Thyroid gland (tissue), 4 donors: ENCODE results near the gene SULT1A4.
"Not testable (repeated sequence)": the region's sequence is repeated elsewhere in the genome, so short reads cannot be mapped to it uniquely, and the experiment has no call there.

Experiments used
- CTCF ChIP-seq, 6 experiments: fragments of 200-600 bp in 3 of 6; fragments of 450-650 bp in 3 of 6; sonication (generic) in 3 of 6; IDR thresholded peaks; one replicate each; pipeline ENCODE4 v1.5.1; 2016 to 2019; ENCODE audit warnings: antibody characterized with exemption in 6 of 6, mild to moderate bottlenecking in 2 of 6, inconsistent platforms in 1 of 6, moderate library complexity in 1 of 6
- POLR2A ChIP-seq, 2 donors: fragments of 450-650 bp; IDR thresholded peaks; one replicate each; pipeline ENCODE4 v1.6.1; 2017; ENCODE audit warnings: antibody characterized with exemption in 2 of 2, mild to moderate bottlenecking in 2 of 2, moderate library complexity in 1 of 2

GRCh38 chr16:29467654-29468366 is 8.1 kb downstream of the SULT1A4 start:
- not testable (repeated sequence) for TF ChIP-seq CTCF, POLR2A (IDR thresholded peaks at IDR 0.05)
